ENCODE data around the gene FAN1. TPM values are rescaled to one million over a fixed set of nuclear protein-coding genes. Genes with fewer than 3 reads are reported as not detected.
"Not testable (repeated sequence)": the region's sequence is repeated elsewhere in the genome, so short reads cannot be mapped to it uniquely, and the experiment has no call there.

FAN1 gene
- total RNA-seq, 6 experiments from 2014 or later = 7.6 to 16.3 (median 13.3) TPM

- DNase-seq (no peak), ATAC-seq (no peak)
- no peaks in the 10 kb centered on the region for H3K4me1 ChIP-seq
- no peaks in the 10 kb centered on the region for H3K36me3 ChIP-seq
- 47% methylated on average over 1 of the region's 1 CpG for WGBS (ENCODE audit: insufficient coverage, low coverage, low lambda C conversion rate, missing lambda C conversion rate)
- TF ChIP-seq POLR2A (IDR thresholded peaks at IDR 0.05) (no peak), CTCF (IDR thresholded peaks at IDR 0.05) (no peak)
- no peak overlapping the region for H3K27ac ChIP-seq
- H3K27me3 ChIP-seq = no peaks in the 10 kb centered on the region
- no peak overlapping the region for H3K4me3 ChIP-seq
- no peaks in the 10 kb centered on the region for H3K9me3 ChIP-seq
- intact Hi-C loops (cut with DNase I) = no loop called here
Measured at GRCh38 chr15:30872341-30872748, 31.4 kb upstream of the FAN1 start.

DNA sequence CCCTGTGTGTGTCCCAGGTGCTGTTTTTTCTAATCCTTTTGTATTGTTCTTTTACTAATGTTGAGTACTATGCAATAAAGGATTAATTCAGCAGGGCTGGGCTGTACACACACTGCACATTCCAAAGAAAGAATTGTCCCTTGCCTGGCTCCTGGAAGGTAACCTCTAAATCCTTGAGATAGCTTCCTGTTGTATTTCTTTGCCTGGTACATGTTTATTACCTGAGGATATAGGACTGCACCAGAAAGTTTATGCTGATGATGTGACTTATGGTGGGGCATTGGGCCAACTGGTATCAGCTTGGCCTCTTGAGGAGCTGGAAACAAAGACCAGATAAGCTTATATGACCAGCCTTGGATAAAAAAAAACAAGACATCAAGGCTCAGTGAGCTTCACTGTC lies 26.6 kb upstream of the FAN1 start:
- Histone ChIP-seq H3K9me3 (no peaks in the 10 kb centered on the region), H3K4me1 (no peaks in the 10 kb centered on the region), H3K36me3 (no peaks in the 10 kb centered on the region), H3K27me3 (no peaks in the 10 kb centered on the region), H3K4me3 (no peak overlapping the region), H3K27ac (no peak overlapping the region)
- ATAC-seq (no peak), DNase-seq (no peak)
- intact Hi-C loops (cut with DNase I) = no loop called here
- TF ChIP-seq CTCF (IDR thresholded peaks at IDR 0.05) = no peak
- TF ChIP-seq POLR2A (IDR thresholded peaks at IDR 0.05) = no peak

DNA sequence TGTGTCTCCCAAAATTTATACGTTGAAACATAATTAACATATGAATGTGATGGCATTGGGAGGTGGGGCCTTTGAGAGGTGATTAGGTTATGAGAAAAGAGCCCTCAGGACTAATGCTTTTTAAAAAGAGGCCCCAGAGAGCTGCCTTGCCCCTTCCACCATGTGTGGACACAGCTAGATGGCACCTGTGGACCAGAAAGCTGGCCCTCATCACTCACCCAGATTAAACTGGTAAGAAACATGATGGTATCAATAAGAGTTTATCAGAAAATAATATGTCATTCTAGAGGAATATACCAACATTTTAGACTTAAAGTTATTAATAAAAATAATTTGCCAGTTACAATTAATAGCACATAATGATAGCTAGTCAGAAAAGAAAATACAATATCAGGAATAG lies 25.2 kb upstream of the FAN1 start:
- 60% methylated on average over 1 of the region's 1 CpG for WGBS (ENCODE audit: insufficient coverage, low coverage, low lambda C conversion rate, missing lambda C conversion rate)
- H3K27me3 ChIP-seq = no peaks in the 10 kb centered on the region
- no peak overlapping the region for H3K27ac ChIP-seq
- no peaks in the 10 kb centered on the region for H3K9me3 ChIP-seq
- DNase-seq (no peak), ATAC-seq (no peak)
- intact Hi-C loops (cut with DNase I) = no loop called here
- no peak overlapping the region for H3K4me3 ChIP-seq
- TF ChIP-seq POLR2A (IDR thresholded peaks at IDR 0.05) (no peak), CTCF (IDR thresholded peaks at IDR 0.05) (no peak)
- no peaks in the 10 kb centered on the region for H3K36me3 ChIP-seq
- H3K4me1 ChIP-seq = no peaks in the 10 kb centered on the region

GRCh38 chr15:30882849-30883433 lies 20.8 kb upstream of the FAN1 start:
- Histone ChIP-seq H3K4me1 (no peaks in the 10 kb centered on the region), H3K27ac (no peak overlapping the region), H3K36me3 (no peaks in the 10 kb centered on the region), H3K9me3 (no peaks in the 10 kb centered on the region), H3K27me3 (no peaks in the 10 kb centered on the region), H3K4me3 (no peak overlapping the region)
- WGBS (ENCODE audit: insufficient coverage, low coverage, low lambda C conversion rate, missing lambda C conversion rate) = 70% methylated on average over 9 of the region's 22 CpGs
- TF ChIP-seq POLR2A (IDR thresholded peaks at IDR 0.05) (no peak), CTCF (IDR thresholded peaks at IDR 0.05) (no peak)
- no peak for DNase-seq
- no peak for ATAC-seq
- intact Hi-C loops (cut with DNase I) = no loop called here

DNA sequence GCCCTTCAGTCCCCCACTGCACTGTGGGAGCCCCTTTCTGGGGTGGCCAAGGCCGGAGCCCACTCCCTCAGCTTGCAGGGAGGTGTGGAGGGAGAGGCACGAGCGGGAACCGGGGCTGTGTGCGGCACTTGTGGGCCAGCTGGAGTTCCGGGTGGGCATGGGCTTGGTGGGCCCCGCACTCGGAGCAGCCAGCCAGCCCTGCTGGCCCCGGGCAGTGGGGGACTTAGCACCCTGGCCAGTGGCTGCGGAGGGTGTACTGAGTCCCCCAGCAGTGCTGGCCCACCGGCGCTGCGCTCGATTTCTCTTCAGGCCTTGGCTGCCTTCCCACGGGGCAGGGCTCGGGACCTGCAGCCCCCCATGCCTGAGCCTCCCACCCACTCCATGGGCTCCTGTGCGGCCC lies 20.0 kb upstream of the FAN1 start:
- intact Hi-C loops (cut with DNase I); H3K36me3 ChIP-seq; H3K27ac ChIP-seq; DNase-seq; H3K9me3 ChIP-seq; H3K4me3 ChIP-seq; H3K27me3 ChIP-seq; H3K4me1 ChIP-seq; ATAC-seq: not testable (repeated sequence)
- WGBS (ENCODE audit: insufficient coverage, low coverage, low lambda C conversion rate, missing lambda C conversion rate) = no CpG with 5 or more reads among the region's 17 CpGs

All from right lobe of liver (tissue), 6 donors.